ENCODE measurements around the gene OBP2B.
"Not testable (repeated sequence)": the region's sequence is repeated elsewhere in the genome, so short reads cannot be mapped to it uniquely, and the experiment has no call there.

OBP2B gene

DNA sequence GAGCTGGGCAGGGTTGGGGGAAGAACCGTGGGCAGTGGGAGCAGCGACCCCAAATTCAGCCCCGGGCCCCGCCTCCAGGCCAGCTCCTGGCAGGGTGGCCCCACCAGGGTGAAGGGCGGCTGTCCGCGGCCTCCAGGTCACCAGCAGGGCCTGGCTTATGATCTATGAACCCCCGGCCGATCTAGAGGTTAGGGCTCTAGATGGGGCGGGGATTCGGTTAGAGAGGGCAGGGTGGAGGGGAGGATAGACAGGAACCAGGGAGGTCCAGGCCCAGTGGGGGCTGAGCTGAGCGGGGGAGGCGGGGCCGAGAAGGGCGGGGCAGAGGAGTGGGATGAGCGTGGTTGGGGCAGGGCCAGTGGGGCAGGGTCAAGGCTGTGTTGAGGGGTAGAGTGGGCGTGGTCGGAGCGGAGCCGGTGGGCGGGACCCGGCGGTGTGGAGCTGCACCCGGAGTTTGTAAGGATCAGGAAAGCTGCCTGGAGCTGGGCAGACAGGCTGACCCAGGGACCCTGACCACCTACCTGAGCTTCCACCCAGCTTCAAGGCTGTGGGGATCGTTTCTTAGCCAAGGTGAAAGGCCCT lies 29.3 kb upstream of the OBP2B start:
- peak; percentile 27 to 52 for DNase-seq (ENCODE audit: low read depth in 2 of 2)

- no peak for DNase-seq (ENCODE audit: low read depth in 2 of 2)
These were observed 28.1 kb upstream of the OBP2B start for GRCh38 chr9:133237035-133237731.

DNA sequence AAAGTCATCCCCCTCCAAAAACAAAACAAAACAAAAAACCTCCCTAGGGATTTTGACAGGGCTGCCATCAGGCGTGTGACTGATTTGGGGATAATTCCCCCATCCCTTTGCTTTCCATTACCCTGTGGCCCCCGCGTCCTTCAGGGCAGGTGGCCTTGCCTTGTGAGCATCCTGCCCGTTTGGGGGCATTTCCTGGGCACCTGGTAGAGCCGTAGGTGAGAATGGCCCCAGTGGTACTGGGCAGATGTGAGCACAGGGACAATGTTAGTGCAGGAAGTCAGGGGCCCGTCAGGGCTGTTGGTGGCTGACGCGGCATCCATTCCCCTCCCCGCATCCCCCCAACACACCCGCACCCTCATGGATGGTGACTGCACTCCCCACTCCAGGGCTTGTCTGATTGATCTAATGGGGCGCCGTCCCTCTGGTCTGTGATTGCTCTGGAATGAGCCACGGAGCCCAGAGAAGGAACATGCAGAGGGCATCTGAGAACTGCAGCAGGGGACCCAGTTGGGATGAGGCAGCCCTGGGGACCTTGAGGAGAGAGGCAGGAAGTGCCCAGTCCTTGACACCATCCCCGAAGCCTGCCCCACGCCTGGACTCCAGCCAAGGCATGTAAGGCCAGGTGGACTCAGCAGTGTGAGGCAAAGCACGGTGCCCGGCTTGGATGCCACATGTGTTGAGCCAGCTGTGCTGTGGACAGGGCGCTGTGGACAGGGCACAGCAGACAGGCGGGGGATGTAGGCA lies 27.4 kb upstream of the OBP2B start:
- DNase-seq (ENCODE audit: low read depth in 2 of 2), result not testable (repeated sequence)

GRCh38 chr9:133235549-133236222 lies 26.6 kb upstream of the OBP2B start:
- no peak for DNase-seq (ENCODE audit: low read depth in 2 of 2)

DNA sequence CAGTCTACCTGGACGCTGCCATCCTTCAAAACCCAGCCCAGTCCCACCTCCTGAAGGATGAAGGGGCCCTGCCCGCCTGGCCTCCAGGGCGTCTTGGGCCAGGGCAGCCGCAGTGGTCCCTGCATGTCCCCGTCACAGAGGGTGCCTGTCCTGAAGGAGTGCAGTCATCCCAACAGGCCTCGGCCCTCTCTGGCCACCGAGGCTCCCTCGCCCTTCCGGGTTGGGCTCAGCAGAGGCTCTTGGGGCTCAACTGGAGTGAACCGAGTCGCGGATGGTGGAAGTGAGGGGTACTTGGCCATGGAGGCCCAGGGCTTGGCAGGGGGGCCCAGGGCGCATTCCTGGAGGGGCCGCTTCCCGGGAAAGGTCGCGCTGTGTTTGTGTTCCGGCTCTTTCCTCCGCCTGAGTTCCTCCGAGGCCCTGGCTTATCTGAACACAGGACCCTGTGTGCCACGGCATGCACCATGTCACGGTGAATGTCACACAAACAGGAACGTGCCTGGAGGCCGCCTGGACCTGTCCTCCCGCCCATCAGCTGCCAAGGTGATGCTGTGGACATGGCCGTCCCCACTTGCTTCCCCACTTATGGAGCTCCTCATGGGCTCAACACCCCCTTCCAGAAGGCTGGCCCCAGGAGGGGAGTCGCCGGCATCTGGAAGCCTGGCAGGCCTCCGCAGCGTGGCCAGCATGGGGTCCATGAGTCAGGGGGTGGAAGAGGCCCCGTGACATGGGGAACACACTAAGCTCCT lies 25.7 kb upstream of the OBP2B start:
- no peak for DNase-seq (ENCODE audit: low read depth in 2 of 2)

DNA sequence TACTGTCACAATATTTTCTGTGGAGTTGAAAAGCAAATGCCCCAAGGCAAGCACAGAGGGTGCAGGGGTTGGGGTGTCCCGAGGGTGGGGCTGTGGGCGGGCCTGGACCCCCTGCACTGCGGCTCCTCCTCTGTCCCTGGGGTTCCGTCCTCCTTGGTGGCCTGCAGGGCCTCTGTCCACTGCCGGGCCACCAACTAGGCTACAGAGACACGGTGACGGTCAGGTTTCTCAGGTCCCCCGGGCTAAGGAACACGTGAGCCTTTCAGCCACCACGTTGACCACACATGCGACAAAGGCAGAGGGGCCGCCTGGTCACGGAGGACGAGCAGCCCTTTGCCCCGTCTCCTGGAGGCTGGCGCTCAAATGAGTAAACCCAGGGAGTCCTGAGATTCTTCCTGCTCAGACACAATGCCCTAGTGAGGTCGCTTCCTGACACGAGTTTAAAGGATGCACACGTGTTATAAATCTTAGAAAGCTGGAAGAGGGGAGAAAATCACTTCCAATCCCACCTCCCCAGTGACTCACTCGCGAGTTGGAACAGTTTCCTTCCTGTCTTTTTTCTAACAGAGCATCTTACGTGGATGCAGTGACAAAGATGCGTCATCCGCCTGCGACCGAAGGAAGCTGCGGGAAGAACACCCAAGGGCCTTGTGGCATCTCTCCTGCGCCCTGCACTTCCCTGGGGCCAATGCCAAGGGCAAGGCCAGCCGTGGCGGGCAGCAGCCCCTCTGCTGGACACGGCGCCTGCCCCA lies 24.8 kb upstream of the OBP2B start:
- DNase-seq (ENCODE audit: low read depth in 2 of 2), result no peak

- not testable (repeated sequence) for DNase-seq (ENCODE audit: low read depth in 2 of 2)
These were observed 23.0 kb upstream of the OBP2B start for GRCh38 chr9:133231934-133232568.

DNA sequence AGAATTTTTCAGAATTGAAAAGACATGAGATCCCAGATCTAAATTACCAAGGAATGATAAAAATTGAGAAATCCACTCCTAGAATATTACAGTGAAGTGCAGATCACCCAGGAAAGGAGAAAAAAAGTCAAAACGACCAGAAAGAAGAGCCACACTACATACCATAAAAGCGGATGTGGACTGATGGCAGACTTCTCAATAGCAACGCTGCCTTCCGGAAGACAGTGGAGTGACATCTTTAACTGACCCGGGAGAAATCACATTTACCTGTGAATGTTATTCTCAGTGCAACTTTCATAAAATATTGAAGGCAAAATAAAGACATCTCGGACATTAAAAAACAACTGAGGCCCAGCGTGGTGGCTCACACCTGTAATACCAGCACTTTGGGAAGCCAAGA lies 21.5 kb upstream of the OBP2B start:
- not testable (repeated sequence) for DNase-seq (ENCODE audit: low read depth in 2 of 2)

GRCh38 chr9:133230093-133230492 lies 21.0 kb upstream of the OBP2B start:
- no peak for DNase-seq (ENCODE audit: low read depth in 2 of 2)

- DNase-seq (ENCODE audit: low read depth in 2 of 2), result not testable (repeated sequence)
These were observed 19.6 kb upstream of the OBP2B start for GRCh38 chr9:133228474-133229193.

DNA sequence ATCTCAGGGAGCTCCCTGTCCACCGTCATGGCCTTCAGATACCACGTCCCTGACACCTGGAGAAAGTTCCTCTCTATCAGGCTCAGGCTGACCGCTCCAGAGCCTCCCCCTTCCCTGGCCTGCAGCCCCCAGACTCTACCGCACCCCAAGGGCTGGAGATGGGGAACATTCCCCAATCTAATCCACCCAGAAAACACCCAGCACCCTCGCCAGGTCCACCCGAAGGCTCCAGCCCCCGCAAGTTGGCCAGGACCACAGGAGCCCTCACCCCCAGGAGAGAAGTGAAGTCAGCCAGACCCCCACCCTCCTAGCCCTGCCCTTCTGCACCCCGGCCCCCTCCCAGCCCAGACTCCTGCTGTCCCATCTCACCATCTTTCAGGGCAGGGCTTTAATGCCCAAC lies 18.9 kb upstream of the OBP2B start:
- DNase-seq (ENCODE audit: low read depth in 2 of 2), result not testable (repeated sequence)

DNA sequence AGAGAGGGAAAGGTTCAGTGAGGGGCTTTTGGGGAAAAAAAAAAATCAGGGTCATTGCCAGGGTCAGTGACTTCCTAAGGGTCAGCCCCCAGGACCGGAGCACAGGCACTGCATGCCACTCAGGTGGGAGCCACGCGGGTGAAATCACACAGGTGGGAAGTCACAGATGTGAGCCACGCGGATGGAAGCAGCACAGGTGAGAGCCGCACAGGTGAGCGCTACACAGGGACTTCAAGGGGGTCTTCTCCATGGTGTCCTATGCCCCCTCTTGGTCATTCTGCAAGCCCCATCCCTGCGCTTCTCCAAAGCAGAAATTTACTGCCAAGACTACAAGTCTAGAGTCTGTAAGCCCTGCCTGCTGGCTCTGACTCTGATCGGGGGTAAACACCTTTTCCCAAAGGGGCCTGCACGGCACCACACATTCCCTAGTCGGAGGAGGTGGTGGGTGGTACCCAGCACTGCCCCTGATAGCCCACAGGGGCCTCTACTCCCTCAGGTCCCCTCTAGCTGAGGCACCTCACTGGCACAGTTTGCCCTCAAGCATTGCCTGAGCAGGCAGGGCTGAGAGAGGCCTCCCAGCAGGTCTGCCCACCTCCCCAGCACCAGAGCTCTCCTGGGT lies 18.3 kb upstream of the OBP2B start:
- DNase-seq (ENCODE audit: low read depth in 2 of 2), result no peak

GRCh38 chr9:133226219-133227171 lies 17.4 kb upstream of the OBP2B start:
- no peak for DNase-seq (ENCODE audit: low read depth in 2 of 2)

DNA sequence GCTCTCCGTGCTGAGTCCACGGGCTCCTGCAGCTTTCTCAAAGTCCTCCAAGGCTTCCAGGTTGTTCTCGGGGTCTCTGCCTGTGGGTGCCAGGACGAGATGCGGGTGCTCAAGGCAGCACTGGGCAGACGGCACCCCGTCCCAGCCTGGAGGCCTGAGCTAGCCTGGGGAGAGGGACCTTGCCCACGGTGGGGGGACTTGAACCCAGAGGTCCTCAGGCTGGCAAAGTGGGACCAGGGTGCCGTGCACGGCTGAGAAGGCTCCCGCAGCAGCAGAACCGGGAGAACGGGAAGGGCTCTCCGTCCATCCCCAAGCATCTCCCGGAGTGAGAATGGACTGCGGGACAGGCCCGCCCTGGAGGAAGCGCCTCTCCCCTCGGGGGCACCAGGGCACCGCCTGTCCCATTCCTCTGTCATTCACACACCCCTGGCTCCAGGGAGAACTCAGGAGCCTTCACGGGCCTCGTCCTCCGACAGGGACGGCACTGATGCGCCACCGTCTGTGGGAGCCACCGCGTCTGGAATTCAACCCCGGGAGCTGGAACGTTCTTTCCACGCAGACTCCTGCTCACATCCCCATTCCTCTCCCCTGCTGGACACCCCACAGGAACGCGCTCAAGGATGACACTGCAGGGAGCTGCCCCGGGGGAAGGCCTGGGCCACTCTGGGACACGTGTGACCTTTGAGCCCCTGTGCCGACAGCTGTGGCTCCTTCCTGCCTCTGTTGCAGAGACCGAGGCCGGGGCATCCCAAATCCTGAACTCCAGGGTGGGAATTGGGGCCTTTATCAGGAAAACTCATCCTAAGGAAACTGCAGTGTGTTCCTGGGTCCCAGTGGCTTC lies 16.3 kb upstream of the OBP2B start:
- no peak for DNase-seq (ENCODE audit: low read depth in 2 of 2)

DNA sequence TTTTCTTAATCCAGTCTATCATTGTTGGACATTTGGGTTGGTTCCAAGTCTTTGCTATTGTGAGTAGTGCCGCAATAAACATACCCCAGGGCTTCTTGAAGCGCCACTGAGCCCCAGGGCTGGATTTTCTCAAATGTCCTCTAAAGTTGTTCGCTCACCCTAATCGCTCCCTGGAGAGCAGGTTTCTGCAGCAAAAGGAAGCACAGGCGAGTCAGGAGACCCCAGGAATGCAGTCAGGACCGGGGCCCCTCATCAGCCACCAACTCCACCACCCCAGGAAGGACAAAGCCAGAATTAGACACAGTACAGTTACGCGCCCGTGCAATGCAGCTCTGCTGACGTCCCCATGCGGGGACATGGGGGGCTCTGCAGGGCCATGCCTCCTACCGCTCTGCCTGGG lies 15.7 kb upstream of the OBP2B start:
- no peak for DNase-seq (ENCODE audit: low read depth in 2 of 2)

GRCh38 chr9:133223159-133223756 lies 14.2 kb upstream of the OBP2B start:
- not testable (repeated sequence) for DNase-seq (ENCODE audit: low read depth in 2 of 2)

- DNase-seq (ENCODE audit: low read depth in 2 of 2), result not testable (repeated sequence)
These were observed 12.9 kb upstream of the OBP2B start for GRCh38 chr9:133221994-133222393.

Data from stimulated activated CD8-positive, alpha-beta memory T cell treated with anti-CD3 and anti-CD28 coated beads, Interleukin-2, amount 100 ng/mL, for 48 hours (primary cell).